Measurements from ENCODE around the gene FNDC11.

The FNDC11 gene

GRCh38 chr20:63540417-63541186, 13.4 kb upstream of the FNDC11 start:
- DNase-seq (ENCODE audit: low read depth) = no peak

GRCh38 chr20:63541371-63541770, 12.6 kb upstream of the FNDC11 start:
- no peak for DNase-seq (ENCODE audit: low read depth)

- no peak for DNase-seq (ENCODE audit: low read depth)
Observed at GRCh38 chr20:63542031-63542559, 11.9 kb upstream of the FNDC11 start.

- DNase-seq (ENCODE audit: low read depth) = no peak
Observed at GRCh38 chr20:63542696-63543095, 11.3 kb upstream of the FNDC11 start.

GRCh38 chr20:63543131-63543530, 10.8 kb upstream of the FNDC11 start:
- DNase-seq (ENCODE audit: low read depth) = no peak

- DNase-seq (ENCODE audit: low read depth) = no peak
Observed at GRCh38 chr20:63543733-63544132, 10.2 kb upstream of the FNDC11 start.

- DNase-seq (ENCODE audit: low read depth) = no peak
Observed at GRCh38 chr20:63544241-63544957, 9.6 kb upstream of the FNDC11 start.

- DNase-seq (ENCODE audit: low read depth) = no peak
Observed at GRCh38 chr20:63544958-63545516, 8.9 kb upstream of the FNDC11 start.

- no peak for DNase-seq (ENCODE audit: low read depth)
Observed at GRCh38 chr20:63545814-63546213, 8.1 kb upstream of the FNDC11 start.

GRCh38 chr20:63546256-63546955, 7.6 kb upstream of the FNDC11 start:
- no peak for DNase-seq (ENCODE audit: low read depth)

- no peak for DNase-seq (ENCODE audit: low read depth)
Observed at GRCh38 chr20:63546956-63547724, 6.8 kb upstream of the FNDC11 start.

GRCh38 chr20:63547725-63548480, 6.1 kb upstream of the FNDC11 start, which contains the start of gene SRMS:
SRMS (minus strand) TSS chr20:63547749; CDS start chr20:63547463, 286 bp downstream.
- DNase-seq (ENCODE audit: low read depth) = no peak

- no peak for DNase-seq (ENCODE audit: low read depth)
Observed at GRCh38 chr20:63548542-63548941, 5.4 kb upstream of the FNDC11 start.

GRCh38 chr20:63549019-63549418, 4.9 kb upstream of the FNDC11 start:
- DNase-seq (ENCODE audit: low read depth) = no peak

- DNase-seq (ENCODE audit: low read depth) = no peak
Observed at GRCh38 chr20:63549679-63550282, 4.2 kb upstream of the FNDC11 start.

- DNase-seq (ENCODE audit: low read depth) = no peak
Observed at GRCh38 chr20:63551068-63551467, 2.9 kb upstream of the FNDC11 start.

GRCh38 chr20:63552481-63553249, 1.3 kb upstream of the FNDC11 start:
- DNase-seq (ENCODE audit: low read depth) = no peak

GRCh38 chr20:63553251-63553932, 567 bp upstream of the FNDC11 start:
- DNase-seq (ENCODE audit: low read depth) = peak; percentile 81
